Nephron (organoid): ENCODE measurements around the gene CDK15.

Source experiments
- H3K27ac Mint-ChIP-seq, 3 experiments: 2 replicates each; pipeline ENCODE4 v1.8.0; 2020; ENCODE audit warnings: mixed read lengths in 3 of 3, mild to moderate bottlenecking in 2 of 3, moderate library complexity in 1 of 3
- H3K27me3 Mint-ChIP-seq: 2 replicates; pipeline ENCODE4 v1.8.0; 2021; ENCODE audit warnings: low read depth, mild to moderate bottlenecking, moderate library complexity, mixed read lengths
- H3K36me3 Mint-ChIP-seq: 2 replicates; pipeline ENCODE4 v1.8.0; 2020; ENCODE audit warnings: low read depth, mixed read lengths
- H3K4me1 Mint-ChIP-seq: 2 replicates; pipeline ENCODE4 v1.8.0; 2020; ENCODE audit warnings: mixed read lengths
- H3K4me3 Mint-ChIP-seq, 3 experiments: 2 replicates each; pipeline ENCODE4 v1.8.0; 2020; ENCODE audit warnings: mild to moderate bottlenecking in 3 of 3, mixed read lengths in 3 of 3, moderate library complexity in 2 of 3
- H3K9me3 Mint-ChIP-seq: 2 replicates; pipeline ENCODE4 v1.8.0; 2020; ENCODE audit warnings: mixed read lengths
- CTCF ChIP-seq, 3 experiments: fragments of 200-600 bp; sonication (generic); IDR thresholded peaks; one replicate each; pipeline ENCODE4 v1.5.0; 2021; ENCODE audit warnings: antibody characterized with exemption in 3 of 3; ENCODE audit not compliant: unreplicated experiment in 3 of 3

CDK15 gene

DNA sequence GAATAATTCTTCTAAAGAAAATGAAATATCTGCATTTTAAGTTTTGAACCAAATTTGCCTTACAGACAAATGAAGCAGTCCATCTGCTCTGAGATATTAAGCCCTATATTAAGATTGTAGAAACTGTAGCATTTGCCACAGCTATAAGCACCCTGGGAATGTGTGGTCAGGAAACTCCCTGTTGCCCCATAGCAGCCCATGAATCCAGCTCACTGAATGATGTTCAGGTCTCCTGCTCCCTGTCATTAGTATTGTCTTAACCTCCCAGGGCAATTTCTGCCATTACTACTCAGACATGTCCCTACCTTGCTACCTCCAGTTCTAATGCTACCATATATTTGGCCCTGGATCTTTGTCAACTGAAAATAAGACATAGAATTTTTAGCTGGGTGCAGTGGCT, 41.1 kb downstream of the CDK15 start:
- peaks cover 42% of the 10 kb centered on the region for H3K4me1 Mint-ChIP-seq
- no peaks in the 10 kb centered on the region for H3K27me3 Mint-ChIP-seq
- H3K36me3 Mint-ChIP-seq, result peaks cover 2% of the 10 kb centered on the region
- H3K4me3 Mint-ChIP-seq, result peak overlapping the region in 1 of 3 experiments; percentile 13
- no peak for TF ChIP-seq CTCF (IDR thresholded peaks at IDR 0.05; ENCODE audit: unreplicated experiment in 3 of 3)
- peak overlapping the region; percentile 77 to 92 (median 84) for H3K27ac Mint-ChIP-seq
- no peaks in the 10 kb centered on the region for H3K9me3 Mint-ChIP-seq

DNA sequence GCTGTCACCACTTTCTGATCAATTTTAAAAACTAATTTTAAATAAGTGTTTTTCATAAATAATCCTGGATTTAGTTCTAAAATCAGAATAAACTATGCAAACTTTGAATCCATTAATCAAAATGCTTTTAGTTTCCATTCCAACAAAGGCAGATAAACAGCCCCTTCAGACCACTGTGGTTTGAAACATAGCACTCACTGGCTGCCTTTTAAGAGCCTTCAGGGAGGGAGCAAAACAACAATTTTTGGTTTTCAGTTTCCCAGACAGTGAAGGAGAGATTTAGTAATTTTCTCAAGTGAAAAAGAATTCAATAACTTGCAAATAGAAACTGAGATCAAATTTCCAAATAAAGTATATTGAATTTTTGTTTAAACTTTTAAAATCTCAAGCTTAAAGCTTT, 46.1 kb downstream of the CDK15 start:
- Mint-ChIP-seq H3K27me3 (no peaks in the 10 kb centered on the region), H3K4me1 (peaks cover 55% of the 10 kb centered on the region), H3K4me3 (no peak overlapping the region), H3K9me3 (no peaks in the 10 kb centered on the region), H3K36me3 (no peaks in the 10 kb centered on the region), H3K27ac (peak overlapping the region; percentile 63 to 88 (median 77))
- TF ChIP-seq CTCF (IDR thresholded peaks at IDR 0.05; ENCODE audit: unreplicated experiment in 3 of 3), result no peak

GRCh38 chr2:201852878-201853415, 46.6 kb downstream of the CDK15 start:
- Mint-ChIP-seq H3K27me3 (no peaks in the 10 kb centered on the region), H3K4me3 (no peak overlapping the region), H3K4me1 (peaks cover 56% of the 10 kb centered on the region), H3K36me3 (no peaks in the 10 kb centered on the region), H3K27ac (peak overlapping the region; percentile 63 to 77 (median 70)), H3K9me3 (no peaks in the 10 kb centered on the region)
- no peak for TF ChIP-seq CTCF (IDR thresholded peaks at IDR 0.05; ENCODE audit: unreplicated experiment in 3 of 3)

DNA sequence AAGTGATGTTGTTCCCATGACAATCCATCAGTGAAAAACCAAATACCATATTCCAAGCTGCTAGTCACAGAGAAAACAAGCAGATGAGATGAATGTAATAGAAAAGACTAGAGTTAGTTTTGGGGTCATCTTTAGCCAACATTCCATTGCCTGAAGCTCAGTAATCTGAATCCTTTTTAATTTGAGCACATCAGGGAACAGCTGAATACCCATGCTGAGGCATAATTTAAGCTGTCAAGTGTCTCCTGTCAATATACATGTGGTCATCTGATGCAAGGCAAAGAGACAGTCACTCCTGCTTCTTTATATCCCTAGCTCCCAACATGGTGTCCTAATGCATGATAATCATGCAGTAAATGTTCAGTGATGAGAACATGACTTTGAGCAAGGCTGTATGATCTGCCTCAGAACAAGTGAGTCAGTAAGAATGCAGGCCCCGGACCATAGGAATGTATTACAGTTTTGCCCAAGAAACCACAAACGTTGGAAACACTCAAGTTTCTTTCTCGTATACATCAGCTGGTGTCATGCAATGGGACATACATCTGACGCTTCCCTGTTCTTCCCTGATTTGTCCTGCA, 48.0 kb downstream of the CDK15 start:
- Mint-ChIP-seq H3K27ac (peak overlapping the region; percentile 52 to 77 (median 60)), H3K27me3 (no peaks in the 10 kb centered on the region), H3K9me3 (no peaks in the 10 kb centered on the region), H3K4me3 (no peak overlapping the region), H3K4me1 (peaks cover 60% of the 10 kb centered on the region), H3K36me3 (no peaks in the 10 kb centered on the region)
- no peak for TF ChIP-seq CTCF (IDR thresholded peaks at IDR 0.05; ENCODE audit: unreplicated experiment in 3 of 3)

- H3K4me1 Mint-ChIP-seq, result peaks cover 62% of the 10 kb centered on the region
- no peaks in the 10 kb centered on the region for H3K9me3 Mint-ChIP-seq
- no peaks in the 10 kb centered on the region for H3K27me3 Mint-ChIP-seq
- H3K27ac Mint-ChIP-seq, result no peak overlapping the region
- H3K36me3 Mint-ChIP-seq, result no peaks in the 10 kb centered on the region
- H3K4me3 Mint-ChIP-seq, result no peak overlapping the region
- no peak for TF ChIP-seq CTCF (IDR thresholded peaks at IDR 0.05; ENCODE audit: unreplicated experiment in 3 of 3)
Measured at GRCh38 chr2:201854841-201855240, 48.5 kb downstream of the CDK15 start.

DNA sequence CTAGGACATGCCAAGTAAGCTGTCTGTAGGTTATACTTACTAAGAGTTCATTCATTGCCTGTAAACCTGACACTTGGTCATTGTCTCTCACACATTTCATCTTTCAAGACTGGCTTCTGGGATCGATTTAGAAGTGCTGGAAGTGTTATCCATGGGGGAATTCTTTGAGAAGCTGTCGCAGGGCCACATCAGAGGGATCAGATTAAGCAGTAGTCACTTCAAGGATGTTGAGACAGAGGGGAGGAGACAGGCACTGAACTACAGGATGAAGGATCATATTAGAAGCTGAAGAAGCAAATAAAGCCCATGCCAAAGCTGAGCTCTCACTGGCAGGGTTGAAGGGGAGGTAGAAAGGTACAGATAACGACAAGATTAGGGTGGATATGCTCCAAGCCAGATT, 49.0 kb downstream of the CDK15 start:
- H3K27me3 Mint-ChIP-seq, result no peaks in the 10 kb centered on the region
- peaks cover 66% of the 10 kb centered on the region for H3K4me1 Mint-ChIP-seq
- peak overlapping the region; percentile 16 to 23 (median 21) for H3K27ac Mint-ChIP-seq
- H3K9me3 Mint-ChIP-seq, result no peaks in the 10 kb centered on the region
- no peak overlapping the region for H3K4me3 Mint-ChIP-seq
- H3K36me3 Mint-ChIP-seq, result no peaks in the 10 kb centered on the region
- TF ChIP-seq CTCF (IDR thresholded peaks at IDR 0.05; ENCODE audit: unreplicated experiment in 3 of 3), result no peak
